NCI-H226 (cell line): ENCODE measurements around the gene LPCAT2.
A peak's percentile ranks its signal among the peaks of the same experiment; 100 is the strongest.

Experiments used
- DNase-seq: peaks from one replicate; pipeline ENCODE4 v3.0.0-alpha.2; 2015

The LPCAT2 gene

DNA sequence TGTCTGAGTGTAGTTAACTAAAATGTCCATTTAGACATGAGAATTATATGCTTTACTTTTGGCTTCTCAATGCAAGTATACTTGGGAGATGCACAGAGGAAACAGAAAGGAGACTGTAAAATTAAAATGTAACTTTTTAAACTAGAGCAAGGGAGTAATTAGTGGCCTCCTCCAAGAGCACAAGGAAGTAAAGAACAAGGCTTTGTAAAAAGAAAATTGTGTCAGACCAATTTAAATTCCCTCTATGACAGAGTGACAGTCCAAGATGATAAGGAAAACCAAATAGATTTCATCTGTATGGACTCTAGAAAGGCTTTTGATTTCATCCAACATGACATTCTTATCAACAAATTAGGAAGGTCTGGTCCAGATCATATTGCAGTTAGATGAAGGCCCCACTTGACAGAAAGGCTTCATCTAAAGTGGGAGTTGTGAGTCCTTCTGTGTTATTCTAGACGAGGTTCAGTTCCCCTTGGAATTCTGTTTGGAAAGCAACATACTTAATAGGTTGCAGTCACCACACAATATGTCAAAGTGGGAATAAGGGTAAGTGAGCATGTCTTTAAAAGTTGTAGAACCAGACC is 51.2 kb downstream of the LPCAT2 start:
- DNase-seq = no peak

DNA sequence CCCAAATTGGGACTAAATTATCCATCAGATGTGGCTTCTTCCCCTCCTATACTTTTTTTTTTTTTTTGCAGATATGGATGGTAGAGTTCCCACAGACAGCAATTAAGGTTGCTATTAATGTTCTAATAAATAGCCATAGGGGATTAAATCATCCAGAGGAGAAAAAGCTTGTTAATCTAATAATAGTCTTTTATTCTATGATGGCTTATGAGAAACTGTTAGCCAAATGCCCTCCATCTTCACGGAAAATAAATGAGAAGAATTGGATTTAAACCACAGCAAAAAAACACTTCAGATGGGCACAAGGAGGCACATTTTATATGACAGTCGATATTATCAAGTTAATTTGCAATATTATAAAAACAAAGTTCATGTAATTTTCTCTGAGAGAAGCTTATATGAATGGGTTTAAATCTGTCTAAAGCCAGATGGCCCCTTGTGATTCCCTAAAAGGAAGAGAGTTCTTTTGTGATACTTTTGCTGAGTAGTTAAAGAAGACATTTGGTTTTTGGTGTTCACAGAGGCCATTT is 52.5 kb downstream of the LPCAT2 start:
- DNase-seq = no peak

DNA sequence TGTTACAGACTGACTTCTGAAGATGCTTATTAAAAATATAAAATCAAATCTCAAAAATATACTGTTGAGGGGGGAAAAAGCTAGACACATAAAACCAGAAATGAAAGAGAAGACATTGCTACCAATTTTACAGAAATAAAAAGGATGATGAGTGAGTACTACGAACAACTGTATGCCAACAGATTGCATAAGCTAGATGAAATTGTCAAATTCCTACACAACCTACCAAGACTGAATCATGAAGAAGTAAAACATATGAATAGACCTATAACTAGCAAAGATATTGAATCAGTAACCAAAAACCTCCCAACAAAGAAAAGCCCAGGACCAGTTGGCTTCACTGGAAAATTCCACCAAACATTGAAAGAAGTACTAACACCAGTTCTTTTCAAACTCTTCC is 54.1 kb downstream of the LPCAT2 start:
- no peak for DNase-seq

DNA sequence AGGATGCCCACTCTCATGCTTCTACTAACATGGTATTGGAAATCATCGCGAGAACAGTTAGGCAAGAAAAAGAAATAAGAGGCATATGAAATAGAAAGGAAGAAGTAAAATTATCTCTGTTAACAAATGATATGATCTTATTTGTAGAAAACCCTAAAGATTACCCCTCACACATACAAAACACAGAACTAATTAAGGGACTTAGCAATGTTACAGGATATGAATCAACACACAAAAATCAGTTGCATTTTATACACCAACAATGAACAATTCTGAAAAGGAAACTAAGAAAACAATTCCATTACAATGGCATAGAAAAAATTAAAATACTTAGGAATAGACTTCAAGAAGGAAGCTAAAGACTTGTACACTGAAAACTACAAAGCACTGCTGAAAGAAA is 54.9 kb downstream of the LPCAT2 start:
- DNase-seq = no peak

DNA sequence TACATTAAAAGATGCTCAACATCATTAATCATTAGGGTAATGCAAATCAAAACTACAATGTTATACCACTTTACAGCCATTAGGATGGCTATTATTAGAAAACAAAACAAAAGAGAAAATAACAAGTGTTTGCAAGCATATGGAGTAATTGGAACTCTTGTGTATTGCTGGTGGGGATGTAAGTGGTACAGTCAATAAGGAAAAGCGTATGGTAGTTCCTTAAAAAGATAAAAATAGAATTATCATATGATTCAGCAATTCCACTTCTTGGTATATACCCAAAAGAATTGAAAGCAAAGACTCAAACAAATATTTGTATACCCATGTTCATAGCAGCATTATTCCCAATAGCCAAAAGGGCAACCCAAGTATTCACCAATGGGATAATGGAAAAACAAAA is 56.2 kb downstream of the LPCAT2 start:
- DNase-seq = no peak

DNA sequence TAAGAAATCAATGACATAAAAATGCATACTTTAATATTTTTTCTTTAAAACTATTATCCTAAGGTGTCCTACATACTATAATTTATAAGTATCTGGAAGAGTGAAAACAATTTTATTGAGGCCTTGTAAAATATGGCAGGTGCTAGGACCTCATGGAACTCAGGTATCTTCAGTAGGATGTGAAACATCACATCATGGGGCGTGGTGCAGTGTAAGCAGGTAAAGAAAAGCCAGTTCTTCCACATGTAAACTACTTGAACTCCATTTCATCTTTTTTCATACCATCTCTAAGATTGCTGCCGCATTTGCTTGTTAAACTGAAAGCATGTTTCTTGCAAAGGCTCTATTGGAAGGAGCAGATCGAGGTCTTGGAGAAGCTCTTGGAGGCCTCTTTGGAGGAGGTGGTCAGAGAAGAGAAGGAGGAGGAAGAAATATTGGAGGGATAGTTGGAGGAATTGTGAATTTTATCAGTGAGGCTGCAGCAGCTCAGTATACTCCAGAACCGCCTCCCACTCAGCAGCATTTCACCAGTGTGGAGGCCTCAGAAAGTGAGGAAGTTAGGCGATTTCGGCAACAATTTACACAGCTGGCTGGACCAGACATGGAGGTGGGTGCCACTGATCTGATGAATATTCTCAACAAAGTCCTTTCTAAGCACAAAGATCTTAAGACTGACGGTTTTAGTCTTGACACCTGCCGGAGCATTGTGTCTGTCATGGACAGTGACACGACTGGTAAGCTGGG is 57.7 kb downstream of the LPCAT2 start, which contains the start of gene CAPNS2:
CAPNS2 (plus strand) TSS at position 253 of the 744 bp plus-strand sequence; CDS start at position 326, 73 bp downstream.
- no peak for DNase-seq

DNA sequence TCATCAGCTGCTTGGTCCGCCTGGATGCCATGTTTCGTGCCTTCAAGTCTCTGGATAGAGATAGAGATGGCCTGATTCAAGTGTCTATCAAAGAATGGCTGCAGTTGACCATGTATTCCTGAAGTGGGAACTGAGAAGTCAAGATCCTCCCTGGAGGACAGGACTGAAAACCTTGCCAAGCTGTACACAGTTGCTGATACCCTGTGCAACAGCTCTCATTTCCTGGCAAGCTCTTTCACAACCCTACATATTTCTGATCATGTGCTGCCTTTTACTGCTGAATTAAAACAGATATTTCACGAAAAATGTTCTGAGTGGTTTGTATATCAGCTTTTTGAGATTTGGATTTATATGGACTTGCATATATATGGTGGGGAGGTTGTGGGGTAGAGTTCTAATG is 58.5 kb downstream of the LPCAT2 start:
- peak; percentile 37 for DNase-seq

DNA sequence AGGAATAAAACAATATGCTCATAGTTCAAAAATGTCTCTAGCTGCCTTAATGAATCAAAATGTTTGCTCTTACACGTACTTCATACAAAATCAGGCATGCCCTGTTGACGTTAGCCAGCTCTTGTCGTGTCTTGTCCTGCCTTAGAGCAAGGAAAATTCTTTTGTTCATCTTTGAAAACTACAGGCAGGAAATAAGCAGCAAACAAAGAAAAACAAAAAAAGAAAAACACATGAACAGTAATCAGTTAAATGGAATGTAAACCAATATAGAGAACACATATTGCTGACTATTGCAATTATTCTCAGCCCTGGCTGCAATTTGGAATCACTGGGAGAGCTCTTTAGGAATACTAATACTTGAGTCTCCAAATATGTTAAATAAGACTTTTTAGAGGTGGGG is 59.3 kb downstream of the LPCAT2 start:
- DNase-seq = no peak

DNA sequence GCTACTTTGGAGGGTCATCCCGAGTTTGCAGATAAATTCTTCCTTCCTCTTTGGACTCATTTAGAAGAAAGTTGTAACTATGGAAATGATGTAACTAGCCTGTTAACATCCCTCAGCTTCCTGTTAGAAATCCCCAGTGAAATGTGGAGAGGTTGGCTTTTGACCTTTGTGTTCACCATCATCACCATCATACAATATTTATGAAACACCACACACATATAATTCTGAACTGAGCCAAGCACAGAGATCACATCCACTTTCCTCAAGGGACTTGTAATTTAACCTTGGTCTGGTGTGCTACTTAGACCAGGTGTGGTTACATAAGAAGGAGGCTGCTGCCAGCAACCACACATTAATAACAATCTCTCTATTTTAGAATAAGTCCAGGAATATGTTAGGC is 60.2 kb downstream of the LPCAT2 start:
- DNase-seq = peak; percentile 28

DNA sequence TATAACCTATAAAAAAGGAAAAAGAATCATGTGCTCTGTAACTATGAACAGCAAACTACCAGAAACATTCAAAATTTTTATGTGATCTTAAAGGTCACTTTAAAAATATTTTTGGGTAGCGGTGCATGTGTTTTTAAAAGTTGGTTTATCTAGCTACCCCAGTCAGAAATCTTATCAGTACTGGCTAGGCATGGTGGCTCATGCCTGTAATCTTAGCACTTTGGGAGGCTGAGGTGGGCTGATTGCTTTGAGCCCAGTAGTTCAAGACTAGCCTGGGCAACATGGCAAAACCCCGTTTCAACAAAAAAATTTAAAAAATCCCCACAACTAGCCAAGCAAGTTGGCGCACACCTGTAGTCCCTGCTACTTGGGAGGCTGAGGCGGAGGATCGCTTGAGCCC is 61.3 kb downstream of the LPCAT2 start:
- no peak for DNase-seq

DNA sequence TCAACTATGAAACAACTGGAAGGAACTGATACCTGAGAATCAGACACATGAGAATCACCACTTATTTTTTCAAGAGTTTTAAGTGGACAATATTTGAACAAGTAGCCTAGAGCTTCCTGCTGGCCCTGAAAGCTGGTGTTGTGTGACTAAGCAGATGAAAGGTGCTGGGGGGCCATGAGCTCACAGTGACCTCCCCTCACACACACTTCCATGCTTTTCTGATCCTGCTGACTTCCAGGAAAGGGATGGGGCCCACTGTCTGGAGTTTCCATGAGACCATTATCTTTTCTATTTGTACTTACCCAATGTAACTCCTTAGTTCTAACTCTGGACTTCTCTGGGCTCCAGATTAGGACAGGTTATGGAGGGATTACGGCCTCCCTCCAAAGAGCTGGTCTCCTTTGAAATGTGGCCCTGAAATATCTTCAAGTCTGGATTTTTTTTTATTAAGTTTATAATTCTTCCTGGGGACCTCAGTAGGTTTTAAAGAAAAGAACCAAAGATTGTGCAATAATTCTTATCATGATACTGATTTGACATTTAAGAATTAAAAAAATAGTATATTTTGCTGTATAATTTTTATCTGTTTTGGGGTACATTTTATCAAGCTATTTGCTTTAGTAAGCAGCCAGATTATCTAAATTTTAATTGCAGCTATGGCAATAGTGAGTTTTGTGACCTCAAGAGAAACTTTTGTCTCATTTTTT is 62.5 kb downstream of the LPCAT2 start:
- no peak for DNase-seq

DNA sequence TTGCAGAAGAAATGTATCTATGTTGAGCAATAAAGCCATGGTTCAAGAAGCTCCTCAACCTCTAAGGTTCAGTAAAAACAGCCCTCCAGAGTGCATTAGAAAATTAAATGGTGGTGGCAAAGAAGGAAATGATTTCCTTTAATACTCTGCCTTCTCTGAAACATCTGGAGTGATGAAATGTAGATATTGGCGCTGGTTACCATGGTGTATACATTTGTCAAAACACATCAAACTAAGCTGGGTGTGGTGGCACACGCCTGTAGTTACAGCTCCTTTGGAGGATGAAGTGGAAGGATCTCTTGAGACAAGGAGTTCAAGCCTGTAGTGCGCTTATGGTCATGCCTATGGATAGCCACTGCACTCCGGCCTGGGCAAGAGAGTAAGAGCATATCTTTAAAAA is 63.6 kb downstream of the LPCAT2 start:
- no peak for DNase-seq

DNA sequence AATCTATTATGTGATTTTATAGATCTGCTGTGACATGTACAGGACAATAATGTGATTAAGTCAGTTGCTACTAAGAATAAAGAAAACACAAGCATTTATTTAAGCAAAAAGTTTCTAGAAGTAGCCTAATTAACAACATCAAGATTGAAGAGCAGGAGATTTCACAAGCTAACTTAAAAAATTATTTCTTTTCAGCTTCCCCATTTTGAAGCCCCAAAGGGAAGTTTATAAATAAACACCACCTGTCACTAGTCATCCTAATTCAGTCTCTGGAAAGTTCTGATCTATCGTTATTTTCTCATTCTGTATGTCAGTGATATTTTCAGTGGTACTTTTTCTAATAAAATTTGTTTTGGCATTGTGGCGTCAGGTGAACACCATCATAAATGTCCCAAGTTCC is 65.9 kb downstream of the LPCAT2 start:
- no peak for DNase-seq

DNA sequence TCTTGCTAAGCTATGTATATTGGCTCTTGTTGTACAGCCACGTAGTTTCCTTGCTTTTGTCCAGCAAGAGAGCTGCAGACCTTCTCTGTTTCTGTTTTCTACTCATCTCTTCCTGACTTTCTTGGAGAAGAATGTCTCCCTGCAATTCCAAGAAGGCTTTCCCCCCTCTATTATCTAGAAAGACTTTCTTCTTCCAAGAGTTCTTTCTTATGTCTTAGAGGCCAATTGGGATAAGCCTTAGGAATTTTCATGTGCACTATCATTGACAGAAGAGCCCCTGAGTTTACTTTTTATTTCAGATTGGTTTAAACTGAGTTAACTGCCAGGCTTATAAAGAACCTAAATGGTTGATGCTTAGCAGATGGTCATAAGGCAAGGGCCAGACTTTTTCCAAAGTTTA is 66.6 kb downstream of the LPCAT2 start:
- DNase-seq = no peak

DNA sequence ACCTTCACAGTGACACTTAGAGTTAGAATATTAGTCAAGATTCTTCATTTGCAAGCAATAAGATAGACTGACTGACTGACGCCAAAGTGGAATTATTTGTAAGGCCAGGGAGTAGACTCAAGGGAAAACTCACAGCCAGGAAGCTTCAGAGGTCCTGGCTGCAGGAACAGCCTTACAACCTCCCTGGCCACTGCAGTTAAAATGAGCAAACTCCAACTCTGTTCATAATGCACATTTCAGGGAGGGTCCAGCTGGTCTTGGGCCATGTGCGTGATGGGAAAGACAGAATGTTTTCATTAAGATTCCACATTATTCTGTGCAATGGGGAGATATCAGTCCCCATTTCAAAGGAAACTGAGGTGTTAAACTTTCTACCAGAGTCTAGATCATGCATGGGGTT is 67.5 kb downstream of the LPCAT2 start:
- DNase-seq = no peak

DNA sequence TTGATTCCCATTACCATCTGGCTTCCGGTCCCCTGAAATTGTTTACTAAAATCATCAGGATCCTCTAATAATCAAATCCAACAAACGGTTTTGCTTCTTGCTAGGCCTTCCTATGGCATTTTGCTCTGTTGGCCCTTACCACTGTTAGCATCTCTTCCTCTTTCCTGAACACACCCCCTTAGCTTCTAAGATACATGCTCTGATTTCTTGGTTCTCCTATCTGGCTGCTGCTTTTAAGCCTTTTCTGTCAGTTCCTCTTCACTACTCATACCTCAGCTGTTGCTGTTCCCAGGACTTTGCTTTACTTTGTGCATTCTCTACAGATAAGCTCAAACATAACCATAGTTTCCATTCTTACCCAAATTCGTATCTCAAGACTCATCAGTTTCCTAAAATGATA is 69.0 kb downstream of the LPCAT2 start:
- DNase-seq = no peak

DNA sequence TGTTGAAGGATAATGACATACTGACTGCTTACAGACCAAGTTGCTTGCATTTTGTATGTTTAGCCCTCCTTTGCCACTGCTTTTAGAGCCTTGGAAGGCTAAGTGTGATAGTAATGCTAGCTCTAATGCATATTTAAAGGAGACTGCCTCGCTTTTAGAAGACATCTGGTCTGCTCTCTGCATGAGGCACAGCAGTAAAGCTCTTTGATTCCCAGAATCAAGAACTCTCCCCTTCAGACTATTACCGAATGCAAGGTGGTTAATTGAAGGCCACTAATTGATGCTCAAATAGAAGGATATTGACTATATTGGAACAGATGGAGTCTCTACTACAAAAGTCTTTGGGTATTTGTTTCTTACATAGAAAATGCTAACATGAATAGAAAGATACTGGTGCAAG is 76.8 kb downstream of the LPCAT2 start:
- DNase-seq = no peak

DNA sequence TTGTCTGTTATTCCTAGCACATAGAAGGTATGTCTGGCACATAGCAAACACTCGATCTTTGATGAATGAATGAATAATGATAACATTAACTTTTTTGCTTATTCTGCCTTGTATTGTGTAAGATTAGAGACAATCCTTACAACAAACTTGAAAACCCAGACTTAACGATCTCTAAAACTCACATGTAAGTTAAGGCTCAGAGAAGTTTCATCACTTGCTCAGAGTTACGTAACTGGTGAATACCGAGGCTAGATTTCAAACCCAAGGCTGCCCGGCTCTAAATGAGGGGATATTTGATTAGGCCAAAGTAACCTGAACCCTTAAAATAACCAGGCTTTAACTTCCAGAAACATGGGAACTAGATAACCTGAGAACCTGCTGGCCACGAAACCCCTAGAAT is 79.9 kb downstream of the LPCAT2 start:
- no peak for DNase-seq

DNA sequence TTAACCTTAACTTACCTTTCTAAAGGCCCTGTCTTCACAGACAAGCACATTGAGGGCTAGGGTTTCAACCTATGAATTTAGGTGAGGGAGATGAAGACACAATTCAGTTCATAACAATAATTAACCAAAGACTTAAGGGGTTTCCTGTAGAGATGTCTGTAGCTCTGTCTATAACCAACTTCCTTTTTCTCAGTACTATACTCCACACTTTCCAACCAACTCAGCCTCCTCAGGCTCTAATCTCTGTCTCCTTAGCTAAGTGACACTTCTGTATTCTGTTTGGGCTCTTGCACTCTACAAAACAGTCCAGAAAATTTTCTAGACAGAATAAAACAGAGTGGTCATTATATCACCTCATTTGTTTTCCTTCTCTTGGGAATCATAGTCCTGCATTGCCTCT is 83.4 kb downstream of the LPCAT2 start:
- DNase-seq = no peak

DNA sequence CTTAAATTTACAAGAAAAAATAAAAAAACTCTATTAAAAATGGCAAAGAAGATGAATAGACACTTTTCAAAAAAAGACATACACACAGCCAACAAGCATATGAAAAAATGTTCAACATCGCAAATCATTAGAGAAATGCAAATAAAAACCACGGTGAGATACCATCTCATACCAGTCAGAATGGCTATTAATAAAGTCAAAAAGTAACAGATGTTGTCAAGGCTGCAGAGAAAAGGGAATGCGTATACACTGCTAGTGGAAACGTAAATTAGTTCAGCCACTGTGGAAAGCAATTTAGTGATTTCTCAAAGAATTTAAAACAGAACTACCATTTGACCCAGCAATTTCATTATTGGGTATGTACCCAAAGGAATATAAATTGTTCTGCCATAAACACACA is 89.1 kb downstream of the LPCAT2 start:
- no peak for DNase-seq

DNA sequence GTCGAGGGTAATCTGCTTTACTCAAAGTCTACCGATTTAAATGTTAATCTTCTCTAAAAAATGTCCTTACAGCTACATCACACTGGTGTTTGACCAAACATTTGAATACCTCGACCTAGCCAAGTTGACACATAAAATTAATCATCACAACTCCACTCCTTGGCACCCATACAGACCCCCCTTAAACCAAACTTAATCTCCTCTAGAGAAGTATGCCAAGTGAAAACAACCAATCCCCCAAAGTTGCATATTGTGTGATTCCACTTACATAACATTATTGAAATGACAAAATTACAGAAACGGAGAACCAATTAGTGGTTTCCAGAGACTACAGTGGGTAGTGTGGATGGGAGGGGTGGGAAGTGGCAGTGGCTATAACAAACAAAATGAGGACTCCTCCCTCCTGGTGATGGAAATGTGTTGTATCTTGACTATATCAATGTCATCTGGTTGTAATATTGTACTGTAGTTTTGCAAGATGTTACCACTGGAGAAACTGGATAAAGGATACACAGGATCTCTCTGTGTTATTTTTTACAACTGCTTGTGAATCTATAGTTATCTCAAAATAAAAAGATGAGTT is 97.0 kb downstream of the LPCAT2 start:
- DNase-seq = no peak

DNA sequence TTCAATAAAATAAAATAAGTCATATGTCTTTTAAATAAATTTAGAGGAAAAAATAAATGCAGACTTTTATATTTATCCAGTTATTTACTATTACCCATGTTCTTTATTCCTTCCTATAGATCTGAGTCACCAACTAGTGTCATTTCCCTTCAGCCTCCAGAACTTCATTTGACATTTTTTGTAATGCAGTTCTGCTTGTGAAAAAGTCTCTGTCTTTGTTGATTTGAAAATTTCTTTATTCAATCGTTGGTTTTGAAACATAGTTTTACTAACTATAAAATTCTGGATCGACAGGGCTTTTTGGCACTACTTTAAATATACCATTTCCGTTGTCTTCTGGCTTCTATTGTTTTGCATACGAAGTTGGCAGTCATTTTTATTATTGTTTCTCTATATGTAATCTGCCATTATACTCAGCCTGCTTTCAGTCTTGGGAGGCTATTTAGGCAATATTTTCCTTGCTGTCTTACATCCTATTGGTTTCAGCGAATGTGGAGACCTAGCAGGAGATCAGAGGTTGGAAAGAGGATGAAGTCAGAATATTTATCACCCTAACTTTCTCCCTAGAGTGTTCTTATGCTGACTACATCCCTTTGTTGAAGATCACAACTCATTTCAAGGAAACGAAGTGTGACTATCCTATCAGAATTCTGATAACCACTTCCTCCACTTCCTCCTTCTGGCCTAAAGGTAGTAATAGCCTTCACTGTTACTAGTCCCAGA is 104.9 kb downstream of the LPCAT2 start:
- DNase-seq = no peak

DNA sequence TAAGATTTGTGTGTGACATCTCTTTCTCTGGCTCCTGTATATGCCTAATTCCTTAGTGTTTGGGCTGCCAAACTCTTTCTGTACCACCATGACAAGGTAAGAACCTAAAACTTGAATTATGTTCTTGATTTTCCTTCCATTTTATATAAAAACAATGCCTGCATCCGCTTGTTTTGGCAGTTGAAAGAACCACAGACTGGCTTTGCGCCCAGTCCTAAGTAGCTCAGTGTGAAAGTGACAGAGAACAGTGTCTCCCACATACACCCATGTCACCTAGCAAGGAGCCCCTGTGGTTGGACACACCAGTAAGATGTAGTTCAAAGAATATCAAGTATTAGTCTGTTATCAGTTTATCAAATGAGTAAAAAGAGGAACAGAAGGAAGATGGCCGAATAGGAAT is 106.2 kb downstream of the LPCAT2 start:
- no peak for DNase-seq
